WTC11 (cell line): ENCODE data around the gene GSTK1.

ENCODE experiments used
- ATF2 ChIP-seq: sonication (generic); formaldehyde crosslinking; IDR thresholded peaks from 2 replicates; pipeline ENCODE4 v1.8.1; 2022; ENCODE audit warnings: low read depth, missing genetic modification reagents, borderline replicate concordance
- CREB1 ChIP-seq: sonication (generic); formaldehyde crosslinking; IDR thresholded peaks from 2 replicates; pipeline ENCODE4 v1.8.0; 2023; ENCODE audit warnings: mild to moderate bottlenecking, missing genetic modification reagents
- CTCF ChIP-seq: fragments of 200-600 bp; IDR thresholded peaks from 2 replicates; pipeline ENCODE4 v1.8.0; 2022; ENCODE audit warnings: antibody characterized with exemption
- ELF4 ChIP-seq: sonication (generic); formaldehyde crosslinking; IDR thresholded peaks from 2 replicates; pipeline ENCODE4 v1.8.1; 2022; ENCODE audit warnings: low read depth, mild to moderate bottlenecking, moderate library complexity, missing genetic modification reagents
- ETV6 ChIP-seq: sonication (generic); formaldehyde crosslinking; IDR thresholded peaks from 2 replicates; pipeline ENCODE4 v1.8.1; 2022; ENCODE audit warnings: mild to moderate bottlenecking, missing genetic modification reagents
- HMGXB4 ChIP-seq: sonication (generic); formaldehyde crosslinking; IDR thresholded peaks from 2 replicates; pipeline ENCODE4 v1.8.1; 2023; ENCODE audit warnings: mild to moderate bottlenecking, moderate library complexity, missing genetic modification reagents
- MLX ChIP-seq: sonication (generic); formaldehyde crosslinking; IDR thresholded peaks from 2 replicates; pipeline ENCODE4 v1.8.1; 2023; ENCODE audit warnings: mild to moderate bottlenecking, missing genetic modification reagents, moderate library complexity
- ZNF138 ChIP-seq: sonication (generic); formaldehyde crosslinking; conservative IDR thresholded peaks from 2 replicates; pipeline ENCODE4 v1.8.1; 2022; ENCODE audit warnings: mild to moderate bottlenecking, moderate library complexity, missing genetic modification reagents

DNA sequence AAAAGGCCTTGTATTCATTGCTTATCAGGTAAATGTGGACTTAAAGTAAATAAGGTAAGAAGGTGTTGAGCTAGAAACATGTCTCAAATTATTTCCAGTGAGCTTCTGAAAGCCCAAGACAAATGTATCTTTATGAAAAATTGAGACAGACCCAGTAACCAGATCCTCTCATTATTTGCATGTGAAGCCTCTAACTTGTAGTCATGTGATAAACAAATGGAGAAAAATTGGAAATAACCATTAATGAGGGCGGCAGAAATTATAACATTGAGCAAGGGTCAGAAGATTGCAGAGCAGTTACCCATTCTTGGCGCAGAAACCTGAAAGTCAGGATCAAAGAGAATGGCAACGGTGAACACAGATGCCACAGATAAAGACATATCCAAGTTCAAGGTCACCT is 41.5 kb upstream of the GSTK1 start, which contains the start of gene TAS2R40:
- TF ChIP-seq CTCF (no peak), ETV6 (no peak), ATF2 (CRISPR knock-in tag) (no peak), ZNF138 (CRISPR knock-in tag) (no peak), CREB1 (CRISPR knock-in tag) (no peak), HMGXB4 (CRISPR knock-in tag) (no peak), ELF4 (no peak), MLX (no peak)
